Smooth muscle cell of the brain vasculature (primary cell): ENCODE data around the gene MYL4.
"Not testable (repeated sequence)": the region's sequence is repeated elsewhere in the genome, so short reads cannot be mapped to it uniquely, and the experiment has no call there.

Experiments used
- DNase-seq: peaks from one replicate; pipeline ENCODE4 v3.0.0-alpha.2; 2012; ENCODE audit warnings: low read depth, low spot score

Gene MYL4

GRCh38 chr17:47243737-47244598 is 34.8 kb downstream of the MYL4 start:
- no peak for DNase-seq

GRCh38 chr17:47244697-47245096 is 35.5 kb downstream of the MYL4 start:
- DNase-seq = no peak

- DNase-seq = no peak
These were observed 37.0 kb downstream of the MYL4 start for GRCh38 chr17:47246120-47246519.

- no peak for DNase-seq
These were observed 41.7 kb downstream of the MYL4 start for GRCh38 chr17:47250855-47251254.

GRCh38 chr17:47251421-47251940 is 42.3 kb downstream of the MYL4 start:
- DNase-seq = no peak

- DNase-seq = no peak
These were observed 43.1 kb downstream of the MYL4 start for GRCh38 chr17:47252209-47252608.

- DNase-seq = no peak
These were observed 43.8 kb downstream of the MYL4 start for GRCh38 chr17:47252766-47253512.

GRCh38 chr17:47253541-47254402 is 44.6 kb downstream of the MYL4 start, which contains the start of gene ITGB3:
ITGB3 (plus strand) TSS chr17:47253827; CDS start chr17:47253862, 35 bp downstream.
- no peak for DNase-seq

GRCh38 chr17:47254403-47254943 is 45.3 kb downstream of the MYL4 start:
- DNase-seq = no peak

GRCh38 chr17:47257651-47258339 is 48.6 kb downstream of the MYL4 start:
- no peak for DNase-seq

GRCh38 chr17:47262586-47262985 is 53.4 kb downstream of the MYL4 start:
- no peak for DNase-seq

GRCh38 chr17:47264166-47264565 is 55.0 kb downstream of the MYL4 start:
- no peak for DNase-seq

- DNase-seq = no peak
These were observed 56.9 kb downstream of the MYL4 start for GRCh38 chr17:47265983-47266541.

- DNase-seq = no peak
These were observed 57.6 kb downstream of the MYL4 start for GRCh38 chr17:47266782-47267181.

- DNase-seq = peak; percentile 94
These were observed 58.2 kb downstream of the MYL4 start for GRCh38 chr17:47267354-47267828.

- DNase-seq = not testable (repeated sequence)
These were observed 59.8 kb downstream of the MYL4 start for GRCh38 chr17:47268964-47269363.

- not testable (repeated sequence) for DNase-seq
These were observed 60.6 kb downstream of the MYL4 start for GRCh38 chr17:47269561-47270280.

- DNase-seq = no peak
These were observed 62.0 kb downstream of the MYL4 start for GRCh38 chr17:47270946-47271705.

- DNase-seq = no peak
These were observed 63.3 kb downstream of the MYL4 start for GRCh38 chr17:47272491-47272890.
